ENCODE data around the gene FLNB. TPM values are rescaled to one million over a fixed set of nuclear protein-coding genes. Genes with fewer than 3 reads are reported as not detected.
A peak's percentile ranks its signal among the peaks of the same experiment; 100 is the strongest.

The FLNB gene
- total and polyA plus RNA-seq, 2 of the 13 experiments (the other 11 are each of a cell fraction or from before 2014, with no cell fraction given): 106 to 130 TPM

- TF ChIP-seq ZNF292 (CRISPR knock-in tag; IDR thresholded peaks at IDR 0.05; ENCODE audit: borderline replicate concordance, low read depth): 0 out of 2 replicates have a peak, but pooled peaks have one; percentile 11
Observed at GRCh38 chr3:58010562-58010961, 2.3 kb downstream of the FLNB start (continued).

- in situ Hi-C loops (cut with HindIII; ENCODE audit: extremely low pct_ligation_motif_present, low pct_unique_long_range_greater_than_20kb): no loop called here
- POLR2A ChIA-PET: interaction anchor here (1.1 to 4.7 kb wide), 5 partner anchors 11 to 91 kb away, joined by 3 to 19 read pairs (median 3); no protein-coding TSS in a partner anchor
- H4K20me1 ChIP-seq (ENCODE audit: insufficient read depth, low read length): peaks cover 70% of the 10 kb centered on the region
Observed at GRCh38 chr3:58011580-58011979, 3.4 kb downstream of the FLNB start.

GRCh38 chr3:58012302-58012701 lies 4.1 kb downstream of the FLNB start:
- Histone ChIP-seq H2AFZ (ENCODE audit: low read length) (no peak overlapping the region), H3K9me3 (ENCODE audit: low read length) (no peaks in the 10 kb centered on the region), H3K4me1 (ENCODE audit: insufficient read depth, low read length) (peaks cover 80% of the 10 kb centered on the region), H3K27me3 (ENCODE audit: control insufficient read depth in 1 of 2, insufficient read depth in 2 of 2, low read length in 2 of 2) (no peaks in the 10 kb centered on the region; a peak in 1 of 5 replicates), H3K4me2 (ENCODE audit: low read depth, low read length) (peak overlapping the region; percentile 90), H3K79me2 (ENCODE audit: insufficient read depth, low read length) (peaks cover 89% of the 10 kb centered on the region), H4K20me1 (ENCODE audit: insufficient read depth, low read length) (peaks cover 75% of the 10 kb centered on the region), H3K4me3 (replicated peaks in 1 of 3; ENCODE audit: insufficient read depth in 1 of 3, low read depth in 2 of 3, low read length in 3 of 3) (peak overlapping the region in 2 of 3 experiments; percentile 17 to 39; a peak in 1 of 6 replicates), H3K27ac (ENCODE audit: extremely low read length, insufficient read depth, low read length) (no peak overlapping the region), H3K9ac (ENCODE audit: insufficient read depth, low read depth, low read length) (no peak overlapping the region), H3K36me3 (replicated peaks in 1 of 2; ENCODE audit: control insufficient read depth in 1 of 2, insufficient read depth in 2 of 2, low read length in 2 of 2) (peaks cover 11 to 13% of the 10 kb centered on the region in 2 experiments; a peak in 4 of 5 replicates)
- no peak for ATAC-seq
- CTCF ChIA-PET (ENCODE audit: low intra/inter-chr PET ratio, low total read pairs): no interaction called here
- BruUV-seq (replicated peaks): no TSS peak
- WGBS (ENCODE audit: low lambda C conversion rate): 64% methylated on average over 1 of the region's 1 CpG
- POLR2A ChIA-PET: interaction anchor here (1.1 to 4.7 kb wide), 3 partner anchors 20 to 53 kb away, joined by 3 to 19 read pairs (median 3); no protein-coding TSS in a partner anchor
- DNase-seq (ENCODE audit: low spot score): no peak
- intact Hi-C loops (cut with micrococcal nuclease; ENCODE audit: unreplicated experiment) (no loop called here), in situ Hi-C loops (cut with HindIII; ENCODE audit: extremely low pct_ligation_motif_present, low pct_unique_long_range_greater_than_20kb) (no loop called here)
- FAIRE-seq: no peak
- no peak for TF ChIP-seq ATF7 (IDR thresholded peaks at IDR 0.05)
- TF ChIP-seq ATF7 (CRISPR knock-in tag; IDR thresholded peaks at IDR 0.05): no peak
- 0 out of 2 replicates have a peak, but pooled peaks have one; percentile 29 for TF ChIP-seq SMYD3 (CRISPR knock-in tag; IDR thresholded peaks at IDR 0.05)

More at GRCh38 chr3:58011580-58011979, 3.4 kb downstream of the FLNB start:
- Histone ChIP-seq H3K27ac (ENCODE audit: extremely low read length, insufficient read depth, low read length) (no peak overlapping the region), H3K27me3 (ENCODE audit: control insufficient read depth in 1 of 2, insufficient read depth in 2 of 2, low read length in 2 of 2) (no peaks in the 10 kb centered on the region; a peak in 1 of 5 replicates), H3K4me2 (ENCODE audit: low read depth, low read length) (peak overlapping the region; percentile 90), H2AFZ (ENCODE audit: low read length) (no peak overlapping the region), H3K9ac (ENCODE audit: insufficient read depth, low read depth, low read length) (peak overlapping the region; percentile 45; the same call in 1 of the 2 replicates), H3K4me3 (replicated peaks in 1 of 3; ENCODE audit: insufficient read depth in 1 of 3, low read depth in 2 of 3, low read length in 3 of 3) (peak overlapping the region; percentile 18 to 100 (median 99); a peak in 4 of 6 replicates), H3K79me2 (ENCODE audit: insufficient read depth, low read length) (peaks cover 83% of the 10 kb centered on the region), H3K36me3 (replicated peaks in 1 of 2; ENCODE audit: control insufficient read depth in 1 of 2, insufficient read depth in 2 of 2, low read length in 2 of 2) (peaks cover 11 to 13% of the 10 kb centered on the region in 2 experiments; a peak in 4 of 5 replicates), H3K9me3 (ENCODE audit: low read length) (no peaks in the 10 kb centered on the region), H3K4me1 (ENCODE audit: insufficient read depth, low read length) (peaks cover 73% of the 10 kb centered on the region)
- intact Hi-C loops (cut with micrococcal nuclease; ENCODE audit: unreplicated experiment): no loop called here
- BruUV-seq (replicated peaks): no TSS peak
- FAIRE-seq (no peak), DNase-seq (ENCODE audit: low spot score) (no peak), ATAC-seq (no peak)
- TF ChIP-seq STAT5B (CRISPR knock-in tag; IDR thresholded peaks at IDR 0.05) (no peak), PCBP1 (IDR thresholded peaks at IDR 0.05; ENCODE audit: borderline replicate concordance, low read depth, low read length) (no peak), ZFAT (CRISPR knock-in tag; conservative IDR thresholded peaks at IDR 0.05) (no peak), ZBTB3 (CRISPR knock-in tag; IDR thresholded peaks at IDR 0.05; ENCODE audit: borderline replicate concordance, low read depth) (no peak), CREBL2 (CRISPR knock-in tag; IDR thresholded peaks at IDR 0.05; ENCODE audit: borderline replicate concordance) (no peak), PHF8 (CRISPR knock-in tag; IDR thresholded peaks at IDR 0.05) (no peak)
- WGBS (ENCODE audit: low lambda C conversion rate): 89% methylated on average over 3 of the region's 3 CpGs
- CTCF ChIA-PET (ENCODE audit: low intra/inter-chr PET ratio, low total read pairs): no interaction called here
